Upper lobe of left lung (tissue), 4 donors: ENCODE results near the gene BNC1.

Experiments
- EP300 ChIP-seq, 4 donors: sonication (generic); formaldehyde crosslinking; IDR thresholded peaks; one replicate each; pipeline ENCODE4 v1.5.1; 2017; ENCODE audit warnings: antibody characterized with exemption in 4 of 4, control low read depth in 2 of 4
- POLR2A ChIP-seq, 4 donors: fragments of 450-650 bp; IDR thresholded peaks; one replicate each; pipeline ENCODE4 v1.5.1; 2016 to 2017; ENCODE audit warnings: antibody characterized with exemption in 4 of 4, mild to moderate bottlenecking in 2 of 4
- POLR2AphosphoS5 ChIP-seq, 2 donors: sonication (generic); formaldehyde crosslinking; IDR thresholded peaks; one replicate each; pipeline ENCODE4 v1.5.1; 2017; ENCODE audit warnings: antibody characterized with exemption in 2 of 2
- TF ChIP-seq, protein P1 (sequence below), 6 experiments: fragments of 450-650 bp in 4 of 6; fragments of 200-600 bp in 2 of 6; sonication (generic) in 2 of 6; IDR thresholded peaks; one replicate each; pipeline ENCODE4 v1.5.1; 2016 to 2019; ENCODE audit warnings: antibody characterized with exemption in 6 of 6

DNA sequence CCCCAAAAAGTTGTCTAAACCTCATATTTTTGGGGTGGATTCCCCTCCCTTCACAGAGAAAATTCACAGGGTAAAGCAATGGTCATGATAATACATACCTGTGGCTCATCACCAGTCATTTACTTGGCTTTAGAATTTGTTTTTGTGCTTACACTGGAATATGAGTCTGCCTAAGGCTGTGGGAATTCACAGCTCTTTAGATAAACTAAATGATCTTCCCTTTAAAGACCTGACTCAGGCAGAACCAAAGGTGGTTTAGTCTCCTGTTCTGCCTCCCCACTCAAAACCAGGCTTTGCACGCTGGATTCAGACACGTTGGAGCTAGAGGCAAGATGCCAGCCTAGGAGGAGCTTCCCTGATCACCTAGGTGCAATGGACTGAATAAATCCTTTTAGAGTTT is 40.3 kb upstream of the BNC1 start:
- TF ChIP-seq, protein P1, sequence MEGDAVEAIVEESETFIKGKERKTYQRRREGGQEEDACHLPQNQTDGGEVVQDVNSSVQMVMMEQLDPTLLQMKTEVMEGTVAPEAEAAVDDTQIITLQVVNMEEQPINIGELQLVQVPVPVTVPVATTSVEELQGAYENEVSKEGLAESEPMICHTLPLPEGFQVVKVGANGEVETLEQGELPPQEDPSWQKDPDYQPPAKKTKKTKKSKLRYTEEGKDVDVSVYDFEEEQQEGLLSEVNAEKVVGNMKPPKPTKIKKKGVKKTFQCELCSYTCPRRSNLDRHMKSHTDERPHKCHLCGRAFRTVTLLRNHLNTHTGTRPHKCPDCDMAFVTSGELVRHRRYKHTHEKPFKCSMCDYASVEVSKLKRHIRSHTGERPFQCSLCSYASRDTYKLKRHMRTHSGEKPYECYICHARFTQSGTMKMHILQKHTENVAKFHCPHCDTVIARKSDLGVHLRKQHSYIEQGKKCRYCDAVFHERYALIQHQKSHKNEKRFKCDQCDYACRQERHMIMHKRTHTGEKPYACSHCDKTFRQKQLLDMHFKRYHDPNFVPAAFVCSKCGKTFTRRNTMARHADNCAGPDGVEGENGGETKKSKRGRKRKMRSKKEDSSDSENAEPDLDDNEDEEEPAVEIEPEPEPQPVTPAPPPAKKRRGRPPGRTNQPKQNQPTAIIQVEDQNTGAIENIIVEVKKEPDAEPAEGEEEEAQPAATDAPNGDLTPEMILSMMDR (IDR thresholded peaks at IDR 0.05), result no peak
- TF ChIP-seq POLR2AphosphoS5 (IDR thresholded peaks at IDR 0.05) (no peak), POLR2A (IDR thresholded peaks at IDR 0.05) (no peak), EP300 (IDR thresholded peaks at IDR 0.05) (no peak)
